Activated naive CD4-positive, alpha-beta T cell treated with anti-CD3 and anti-CD28 coated beads, Interleukin-2, amount 50 U/mL, for 72 hours (primary cell): ENCODE results near the gene OSBPL8. TPM values are rescaled to one million over a fixed set of nuclear protein-coding genes. Genes with fewer than 3 reads are reported as not detected.
"Not testable (repeated sequence)": the region's sequence is repeated elsewhere in the genome, so short reads cannot be mapped to it uniquely, and the experiment has no call there.

Source experiments
- ATAC-seq, 2 donors: fragments of 150-1000 bp; cut with Tn5 transposase; 2 replicates each; pipeline ENCODE4 v1.10.0; 2021; ENCODE audit warnings: mild to moderate bottlenecking in 2 of 2, moderate library complexity in 2 of 2
- DNase-seq, 2 donors: peaks; one replicate each; pipeline ENCODE4 v3.0.0; 2021 to 2022; ENCODE audit warnings: low spot score in 2 of 2
- H3K27ac Mint-ChIP-seq, 2 donors: one replicate each; pipeline ENCODE4 v1.8.0; 2022; ENCODE audit warnings: mild to moderate bottlenecking in 2 of 2, mixed read lengths in 2 of 2
- H3K36me3 Mint-ChIP-seq, 2 donors: one replicate each; pipeline ENCODE4 v1.8.0; 2022; ENCODE audit warnings: mixed read lengths in 2 of 2
- H3K9me3 Mint-ChIP-seq, 2 donors: one replicate each; pipeline ENCODE4 v1.8.0; 2022; ENCODE audit warnings: mixed read lengths in 2 of 2
- total RNA-seq, 2 donors: library from RNA; stranded (reverse); gene quantifications; one replicate each; pipeline ENCODE4 v1.2.3, GENCODE V29; 2022

Gene OSBPL8
- total RNA-seq, 2 donors from 2014 or later = 69.7 to 74.0 TPM

DNA sequence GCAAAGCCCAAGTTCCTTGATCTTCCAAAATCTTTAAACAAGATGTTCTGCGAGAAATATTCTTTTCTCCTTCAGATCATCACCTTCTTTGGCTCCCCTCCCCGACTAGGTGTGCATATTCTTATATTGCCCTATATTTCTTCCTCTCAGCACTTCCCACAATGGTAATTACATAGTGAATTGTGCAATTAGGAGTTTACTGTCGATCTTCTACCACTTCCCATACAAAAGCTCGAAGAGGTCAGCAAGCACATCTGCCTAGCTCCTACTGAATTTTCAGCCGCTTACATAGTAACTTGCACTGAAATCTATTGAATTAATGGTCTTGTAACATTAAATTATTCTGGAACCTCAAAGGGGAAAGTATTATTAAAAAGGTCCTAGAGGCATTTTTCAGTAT, 16.7 kb downstream of the OSBPL8 start:
- Mint-ChIP-seq H3K9me3 (no peaks in the 10 kb centered on the region), H3K27ac (no peak overlapping the region), H3K36me3 (peaks cover 0 to 6% of the 10 kb centered on the region in 2 donors)
- no peak for DNase-seq
- ATAC-seq = no peak

DNA sequence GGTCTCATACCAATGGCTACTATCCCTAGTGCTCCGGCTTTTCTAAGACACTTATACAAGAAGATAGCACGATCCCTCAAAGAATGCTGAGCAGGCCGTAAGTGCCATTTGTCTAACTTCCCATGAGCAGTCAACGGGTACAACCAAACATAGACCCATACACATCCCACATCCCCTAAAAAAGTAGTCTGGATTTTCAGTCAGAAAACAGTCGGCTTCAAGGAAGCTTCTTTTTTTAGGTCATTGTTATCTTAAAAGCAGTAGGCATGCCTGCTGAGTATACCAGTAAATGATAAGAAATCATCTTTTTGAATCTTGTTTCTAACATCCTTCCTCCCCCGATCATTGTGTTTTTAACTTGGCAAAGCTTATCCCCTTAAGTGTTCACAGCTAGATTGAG, 19.8 kb downstream of the OSBPL8 start:
- Mint-ChIP-seq H3K36me3 (peaks cover 6 to 27% of the 10 kb centered on the region in 2 donors), H3K27ac (no peak overlapping the region), H3K9me3 (peaks cover 0 to 10% of the 10 kb centered on the region in 2 donors)
- ATAC-seq (no peak), DNase-seq (no peak)

GRCh38 chr12:76537923-76538322, 21.6 kb downstream of the OSBPL8 start:
- Mint-ChIP-seq H3K27ac (no peak overlapping the region), H3K9me3 (peaks cover 0 to 10% of the 10 kb centered on the region in 2 donors), H3K36me3 (peaks cover 6 to 27% of the 10 kb centered on the region in 2 donors)
- no peak for DNase-seq
- no peak for ATAC-seq

DNA sequence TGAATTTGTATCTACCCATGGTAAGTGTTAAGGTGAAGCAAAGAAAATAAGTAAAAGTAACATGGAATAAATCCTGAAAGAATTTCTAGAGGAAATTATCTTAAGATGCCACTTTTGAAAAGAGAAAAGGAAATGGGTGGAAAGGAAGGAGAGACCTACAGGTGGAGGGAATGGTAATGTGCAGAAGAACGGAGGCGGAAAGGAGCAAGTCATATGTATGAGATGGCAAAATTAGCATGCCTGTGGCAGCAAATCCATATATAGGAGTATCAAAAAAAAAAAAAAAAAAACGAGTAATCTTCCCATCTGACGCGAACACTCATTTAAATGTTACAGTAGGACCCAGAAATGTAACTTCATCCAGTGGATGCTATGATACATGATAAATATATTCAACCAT, 23.0 kb downstream of the OSBPL8 start:
- ATAC-seq (no peak), DNase-seq (no peak)
- Mint-ChIP-seq H3K36me3 (peaks cover 6 to 28% of the 10 kb centered on the region in 2 donors), H3K9me3 (peaks cover 0 to 10% of the 10 kb centered on the region in 2 donors), H3K27ac (no peak overlapping the region)

- Mint-ChIP-seq H3K9me3 (peaks cover 0 to 10% of the 10 kb centered on the region in 2 donors), H3K27ac (no peak overlapping the region), H3K36me3 (peaks cover 6 to 35% of the 10 kb centered on the region in 2 donors)
- DNase-seq = no peak
- ATAC-seq = no peak
These were observed 24.4 kb downstream of the OSBPL8 start for GRCh38 chr12:76535170-76535569.

- peaks cover 6 to 35% of the 10 kb centered on the region in 2 donors for H3K36me3 Mint-ChIP-seq
- no peak overlapping the region for H3K27ac Mint-ChIP-seq
- DNase-seq (no peak), ATAC-seq (no peak)
- peaks cover 0 to 10% of the 10 kb centered on the region in 2 donors for H3K9me3 Mint-ChIP-seq
These were observed 26.2 kb downstream of the OSBPL8 start for GRCh38 chr12:76533331-76533730.

DNA sequence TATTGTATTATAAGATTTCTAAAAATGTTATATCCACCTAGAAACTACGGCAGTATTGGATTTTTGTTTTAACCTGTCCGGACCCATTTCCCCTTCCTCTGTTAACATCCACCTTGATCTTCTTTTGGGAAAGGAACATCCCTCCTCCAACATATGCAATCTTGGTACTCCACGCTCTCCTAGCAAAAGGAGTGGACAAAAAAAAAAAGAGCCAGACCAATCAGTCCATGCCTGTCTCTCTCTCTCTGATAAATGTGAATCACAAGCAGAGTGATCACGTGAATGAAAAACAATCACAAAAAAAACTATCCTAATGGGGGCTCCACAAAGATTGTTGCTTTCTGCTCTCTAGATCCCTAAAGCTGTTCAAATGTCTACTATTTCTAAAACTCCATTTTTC, 27.1 kb downstream of the OSBPL8 start:
- H3K27ac Mint-ChIP-seq = no peak overlapping the region
- no peak for DNase-seq
- H3K9me3 Mint-ChIP-seq = peaks cover 0 to 10% of the 10 kb centered on the region in 2 donors
- peaks cover 6 to 37% of the 10 kb centered on the region in 2 donors for H3K36me3 Mint-ChIP-seq
- ATAC-seq = no peak

DNA sequence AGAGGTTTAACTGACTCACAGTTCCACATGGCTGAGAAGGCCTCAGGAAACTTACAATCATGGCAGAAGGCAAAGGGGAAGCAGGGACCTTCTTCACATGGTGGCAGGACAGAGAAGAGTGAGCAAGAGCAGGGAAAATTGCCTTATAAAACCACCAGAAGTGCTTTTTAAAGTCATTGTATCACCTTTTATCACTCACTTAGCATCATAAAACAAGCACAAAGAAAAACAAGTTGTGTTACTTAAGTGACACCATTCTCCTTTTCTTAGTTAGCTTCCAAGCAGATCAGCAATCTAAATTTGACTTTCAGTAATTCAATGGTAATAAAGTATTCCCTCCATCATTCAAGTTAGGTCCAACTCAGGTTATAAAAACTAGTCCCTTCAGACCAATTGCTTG, 28.5 kb downstream of the OSBPL8 start:
- H3K36me3 Mint-ChIP-seq = peaks cover 6 to 27% of the 10 kb centered on the region in 2 donors
- H3K27ac Mint-ChIP-seq = no peak overlapping the region
- H3K9me3 Mint-ChIP-seq = peaks cover 0 to 5% of the 10 kb centered on the region in 2 donors
- ATAC-seq = no peak
- no peak for DNase-seq

GRCh38 chr12:76530516-76530915, 29.1 kb downstream of the OSBPL8 start:
- ATAC-seq (no peak), DNase-seq (no peak)
- Mint-ChIP-seq H3K9me3 (peaks cover 0 to 1% of the 10 kb centered on the region in 2 donors), H3K27ac (no peak overlapping the region), H3K36me3 (peaks cover 2 to 27% of the 10 kb centered on the region in 2 donors)

GRCh38 chr12:76529226-76529918, 30.2 kb downstream of the OSBPL8 start:
- H3K27ac Mint-ChIP-seq = no peak overlapping the region
- peaks cover 0 to 31% of the 10 kb centered on the region in 2 donors for H3K36me3 Mint-ChIP-seq
- ATAC-seq (no peak), DNase-seq (no peak)
- no peaks in the 10 kb centered on the region for H3K9me3 Mint-ChIP-seq

DNA sequence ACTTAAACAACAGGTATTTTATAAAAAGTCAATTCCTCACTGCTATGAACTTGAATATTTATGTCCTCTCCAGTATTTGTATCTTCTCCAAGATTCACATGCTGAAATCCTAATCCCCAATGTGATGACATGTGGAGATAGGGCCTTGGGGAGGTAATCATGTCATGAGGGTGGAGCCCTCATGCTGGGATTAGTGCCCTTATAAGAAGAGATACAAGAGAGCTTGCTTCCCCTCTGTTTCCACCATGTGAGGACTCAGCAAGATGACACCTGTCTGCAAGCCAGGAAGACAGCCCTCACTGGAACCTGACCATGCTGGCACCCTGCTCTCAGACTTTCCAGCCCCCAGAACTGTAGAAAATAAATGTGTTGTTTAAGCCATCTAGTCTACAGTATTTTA, 36.2 kb downstream of the OSBPL8 start:
- Mint-ChIP-seq H3K27ac (no peak overlapping the region), H3K36me3 (peaks cover 9 to 54% of the 10 kb centered on the region in 2 donors), H3K9me3 (peaks cover 4 to 26% of the 10 kb centered on the region in 2 donors)
- DNase-seq = no peak
- ATAC-seq = no peak

- H3K36me3 Mint-ChIP-seq = peaks cover 11 to 52% of the 10 kb centered on the region in 2 donors
These were observed 39.2 kb downstream of the OSBPL8 start for GRCh38 chr12:76520348-76520747.

GRCh38 chr12:76519538-76519937, 40.0 kb downstream of the OSBPL8 start:
- peak; percentile 46 to 96 for ATAC-seq
- H3K36me3 Mint-ChIP-seq = peaks cover 17 to 56% of the 10 kb centered on the region in 2 donors
- DNase-seq = no peak

More at GRCh38 chr12:76520348-76520747, 39.2 kb downstream of the OSBPL8 start:
- ATAC-seq = no peak
- H3K9me3 Mint-ChIP-seq = peaks cover 4 to 34% of the 10 kb centered on the region in 2 donors
- no peak for DNase-seq
- no peak overlapping the region for H3K27ac Mint-ChIP-seq

DNA sequence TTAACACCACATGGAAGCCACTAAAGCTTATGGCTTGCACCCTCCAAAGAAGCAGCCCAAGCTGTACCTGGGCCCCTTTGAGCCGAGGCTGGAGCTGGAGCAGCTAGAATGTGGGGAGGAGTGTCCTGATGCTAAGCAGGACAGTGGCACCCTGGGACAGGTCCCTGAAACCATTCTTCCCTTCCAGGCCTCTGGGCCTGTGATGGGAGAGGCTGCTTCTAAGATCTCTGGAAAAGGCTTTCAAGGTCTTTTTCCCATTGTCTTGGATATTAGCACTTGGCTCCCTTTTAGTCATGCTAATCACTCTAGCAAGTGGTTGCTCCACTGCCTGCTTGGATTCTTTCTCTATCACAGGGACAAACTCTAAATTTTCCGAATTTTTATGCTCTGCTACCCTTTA, 40.9 kb downstream of the OSBPL8 start:
- DNase-seq (no peak), ATAC-seq (no peak)
- Mint-ChIP-seq H3K9me3 (peaks cover 7 to 42% of the 10 kb centered on the region in 2 donors), H3K27ac (no peak overlapping the region), H3K36me3 (peaks cover 19 to 55% of the 10 kb centered on the region in 2 donors)

More at GRCh38 chr12:76519538-76519937, 40.0 kb downstream of the OSBPL8 start:
- peak overlapping the region in 1 of 2 donors; percentile 39 for H3K27ac Mint-ChIP-seq
- peaks cover 4 to 38% of the 10 kb centered on the region in 2 donors for H3K9me3 Mint-ChIP-seq

GRCh38 chr12:76515271-76515670, 44.3 kb downstream of the OSBPL8 start:
- Mint-ChIP-seq H3K27ac (no peak overlapping the region), H3K36me3 (peaks cover 19 to 56% of the 10 kb centered on the region in 2 donors), H3K9me3 (peaks cover 15 to 37% of the 10 kb centered on the region in 2 donors)
- no peak for ATAC-seq
- DNase-seq = no peak

GRCh38 chr12:76511116-76511716, 48.4 kb downstream of the OSBPL8 start:
- peaks cover 19 to 38% of the 10 kb centered on the region in 2 donors for H3K36me3 Mint-ChIP-seq
- not testable (repeated sequence) for ATAC-seq

DNA sequence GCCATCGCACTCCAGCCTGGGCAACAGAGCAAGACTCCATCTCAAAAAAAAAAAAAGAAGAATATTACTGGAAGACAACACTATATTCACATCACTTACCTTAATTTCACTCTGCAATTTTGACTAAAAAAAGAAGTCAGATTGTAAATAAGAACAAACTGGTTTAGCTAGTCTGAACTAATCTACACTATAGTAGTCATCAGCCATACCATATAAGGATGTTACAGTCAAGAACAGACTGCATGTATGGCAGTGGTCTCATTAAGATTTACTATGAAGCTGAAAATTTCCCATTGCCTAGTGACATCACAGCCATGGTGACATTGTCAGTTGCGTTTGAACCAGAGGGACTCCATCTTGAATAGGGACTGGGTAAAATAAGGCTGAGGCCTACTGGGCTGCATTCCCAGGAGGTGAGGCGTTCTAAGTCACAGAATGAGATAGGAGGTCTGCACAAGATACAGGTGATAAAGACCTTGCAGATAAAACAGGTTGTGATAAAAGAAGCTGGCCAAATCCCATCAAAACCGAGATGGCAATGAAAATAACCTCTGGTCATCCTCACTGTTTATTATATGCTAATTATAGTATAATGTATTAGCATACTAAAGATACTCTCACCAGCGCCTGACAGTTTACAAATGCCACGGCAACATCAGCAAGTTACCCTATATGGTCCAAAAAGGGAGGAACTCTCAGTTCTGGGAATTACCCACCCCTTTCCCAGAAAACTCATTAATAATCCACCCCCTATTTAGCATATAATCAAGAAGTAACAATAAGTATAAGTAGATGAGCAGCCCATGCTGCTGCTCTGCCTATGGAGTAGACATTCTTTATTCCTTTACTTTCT, 51.2 kb downstream of the OSBPL8 start:
- Mint-ChIP-seq H3K9me3 (peaks cover 6 to 11% of the 10 kb centered on the region in 2 donors), H3K36me3 (peaks cover 10 to 28% of the 10 kb centered on the region in 2 donors), H3K27ac (no peak overlapping the region)
- DNase-seq (no peak), ATAC-seq (no peak)

More at GRCh38 chr12:76511116-76511716, 48.4 kb downstream of the OSBPL8 start:
- peaks cover 11 to 27% of the 10 kb centered on the region in 2 donors for H3K9me3 Mint-ChIP-seq
- not testable (repeated sequence) for DNase-seq, H3K27ac Mint-ChIP-seq
